Measurements from ENCODE around the gene GOLGA6L1.
"Not testable (repeated sequence)": the region's sequence is repeated elsewhere in the genome, so short reads cannot be mapped to it uniquely, and the experiment has no call there.

Gene GOLGA6L1, protein sequence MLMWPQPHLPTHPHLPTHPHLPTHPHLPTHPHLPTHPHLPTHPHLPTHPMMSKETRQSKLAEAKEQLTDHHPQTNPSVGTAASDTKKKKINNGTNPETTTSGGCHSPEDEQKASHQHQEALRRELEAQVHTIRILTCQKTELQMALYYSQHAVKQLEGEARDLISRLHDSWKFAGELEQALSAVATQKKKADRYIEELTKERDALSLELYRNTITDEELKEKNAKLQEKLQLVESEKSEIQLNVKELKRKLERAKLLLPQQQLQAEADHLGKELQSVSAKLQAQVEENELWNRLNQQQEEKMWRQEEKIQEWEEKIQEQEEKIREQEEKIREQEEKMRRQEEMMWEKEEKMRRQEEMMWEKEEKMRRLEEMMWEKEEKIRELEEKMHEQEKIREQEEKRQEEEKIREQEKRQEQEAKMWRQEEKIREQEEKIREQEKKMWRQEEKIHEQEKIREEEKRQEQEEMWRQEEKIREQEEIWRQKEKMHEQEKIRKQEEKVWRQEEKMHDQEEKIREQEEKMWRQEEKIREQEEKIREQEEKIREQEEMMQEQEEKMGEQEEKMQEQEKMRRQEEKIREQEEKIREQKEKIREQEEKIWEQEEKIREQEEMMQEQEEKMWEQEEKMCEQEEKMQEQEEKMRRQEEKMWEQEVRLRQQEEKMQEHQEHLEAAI

GRCh38 chr15:23136722-23137121, at the start of gene GOLGA6L1:
Gene GOLGA6L1 (minus strand): TSS chr15:23136822. CDS start chr15:23136731, 91 bp downstream.
- DNase-seq (ENCODE audit: low read depth); in situ Hi-C loops (cut with HindIII; ENCODE audit: low sequenced_read_pairs); H3K4me3 ChIP-seq (ENCODE audit: low read depth, low read length): not testable (repeated sequence)

DNA sequence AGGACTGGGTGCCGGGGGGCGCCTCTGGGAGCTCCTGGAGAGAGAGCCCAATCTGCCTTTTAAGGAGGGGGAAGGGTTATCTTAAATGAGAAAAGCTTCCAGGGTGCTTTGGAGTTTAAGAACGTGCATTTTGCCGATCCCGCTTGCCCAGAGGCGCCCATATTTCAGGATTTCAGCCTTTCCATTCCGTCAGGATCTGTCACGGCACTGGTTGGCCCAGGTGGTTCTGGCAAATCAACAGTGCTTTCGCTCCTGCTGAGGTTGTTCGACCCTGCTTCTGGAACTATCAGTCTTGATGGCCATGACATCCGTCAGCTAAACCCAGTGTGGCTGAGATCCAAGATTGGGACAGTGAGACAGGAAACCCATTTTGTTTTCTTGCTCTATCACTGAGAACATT, 44.6 kb upstream of the GOLGA6L1 start:
- H3K4me3 ChIP-seq (ENCODE audit: low read depth, low read length); DNase-seq (ENCODE audit: low read depth); in situ Hi-C loops (cut with HindIII; ENCODE audit: low sequenced_read_pairs): not testable (repeated sequence)

- DNase-seq (ENCODE audit: low read depth); in situ Hi-C loops (cut with HindIII; ENCODE audit: low sequenced_read_pairs); H3K4me3 ChIP-seq (ENCODE audit: low read depth, low read length): not testable (repeated sequence)
Measured at GRCh38 chr15:23180547-23180927, 43.9 kb upstream of the GOLGA6L1 start.

DNA sequence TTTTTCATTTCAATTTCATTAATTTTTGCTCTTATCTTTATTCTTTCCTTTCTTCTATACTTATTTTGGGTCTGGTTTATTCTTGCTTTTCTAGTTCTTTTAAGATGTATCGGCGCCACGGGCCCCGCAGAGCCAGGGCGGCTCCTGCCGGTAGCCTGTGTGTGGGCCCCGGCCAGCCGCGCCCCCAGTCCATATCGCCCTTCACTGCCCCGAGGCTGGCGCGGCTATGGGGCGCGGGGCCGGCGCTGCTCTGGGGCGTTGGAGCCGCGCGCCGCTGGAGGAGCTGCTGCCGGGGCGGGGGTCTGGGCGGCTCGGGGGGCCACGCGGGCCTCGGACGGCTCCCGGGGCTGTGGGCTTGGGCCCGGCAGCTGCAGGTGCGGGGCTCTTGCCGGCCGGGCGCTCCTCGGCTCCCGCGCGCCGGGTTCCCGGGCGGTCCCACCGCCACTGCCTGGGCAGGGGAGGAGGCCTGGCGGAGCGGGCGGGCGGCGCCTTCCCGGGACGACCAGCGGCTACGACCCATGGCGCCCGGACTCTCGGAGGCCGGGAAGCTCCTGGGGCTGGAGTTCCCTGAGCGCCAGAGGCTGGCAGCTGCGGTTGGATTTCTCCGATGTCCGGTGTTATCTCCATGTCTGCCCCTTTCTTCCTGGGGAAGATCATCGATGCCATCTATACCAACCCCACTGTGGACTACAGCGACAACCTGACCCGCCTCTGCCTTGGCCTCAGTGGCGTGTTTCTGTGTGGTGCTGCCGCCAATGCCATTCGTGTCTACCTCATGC, 43.3 kb upstream of the GOLGA6L1 start:
- in situ Hi-C loops (cut with HindIII; ENCODE audit: low sequenced_read_pairs); H3K4me3 ChIP-seq (ENCODE audit: low read depth, low read length); DNase-seq (ENCODE audit: low read depth): not testable (repeated sequence)

DNA sequence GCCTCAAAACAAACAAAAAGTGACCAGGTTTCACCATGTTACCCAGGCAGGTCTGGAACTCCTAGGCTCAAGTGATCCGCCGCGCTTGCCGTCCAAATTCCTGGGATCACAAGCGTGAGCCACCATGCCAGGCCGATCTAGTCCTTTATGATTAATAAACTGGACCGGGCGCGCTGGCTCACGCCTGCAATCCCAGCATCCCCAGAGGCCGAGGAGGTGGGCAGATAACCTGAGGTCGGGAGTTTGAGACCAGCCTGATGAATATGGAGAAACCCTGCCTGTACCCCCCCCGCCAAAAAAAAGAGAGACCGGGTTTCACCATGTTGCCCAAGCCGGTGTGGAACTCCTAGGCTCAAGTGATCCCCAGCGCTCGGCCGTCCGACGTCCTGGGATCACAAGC, 40.1 kb upstream of the GOLGA6L1 start:
- DNase-seq (ENCODE audit: low read depth); in situ Hi-C loops (cut with HindIII; ENCODE audit: low sequenced_read_pairs); H3K4me3 ChIP-seq (ENCODE audit: low read depth, low read length): not testable (repeated sequence)

DNA sequence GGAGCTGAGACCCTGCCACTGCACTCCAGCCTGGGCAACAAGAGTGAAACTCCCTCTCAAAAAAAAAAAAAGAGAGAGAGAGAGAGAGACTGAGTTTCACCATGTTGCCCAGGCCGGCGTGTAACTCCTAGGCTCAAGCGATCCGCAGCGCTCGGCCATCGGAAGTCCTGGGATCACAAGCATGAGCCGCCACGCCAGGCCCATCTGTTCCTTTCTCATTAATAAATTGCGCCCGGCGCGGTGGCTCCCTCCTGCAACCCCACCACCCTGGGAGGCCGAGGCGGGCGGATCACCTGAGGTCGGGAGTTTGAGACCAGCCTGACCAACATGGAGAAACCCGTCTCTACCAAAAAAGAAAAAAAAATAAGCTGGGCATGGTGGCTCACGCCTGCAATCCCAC, 39.0 kb upstream of the GOLGA6L1 start:
- in situ Hi-C loops (cut with HindIII; ENCODE audit: low sequenced_read_pairs); DNase-seq (ENCODE audit: low read depth); H3K4me3 ChIP-seq (ENCODE audit: low read depth, low read length): not testable (repeated sequence)

GRCh38 chr15:23174609-23175140, 38.1 kb upstream of the GOLGA6L1 start:
- DNase-seq (ENCODE audit: low read depth); in situ Hi-C loops (cut with HindIII; ENCODE audit: low sequenced_read_pairs); H3K4me3 ChIP-seq (ENCODE audit: low read depth, low read length): not testable (repeated sequence)

DNA sequence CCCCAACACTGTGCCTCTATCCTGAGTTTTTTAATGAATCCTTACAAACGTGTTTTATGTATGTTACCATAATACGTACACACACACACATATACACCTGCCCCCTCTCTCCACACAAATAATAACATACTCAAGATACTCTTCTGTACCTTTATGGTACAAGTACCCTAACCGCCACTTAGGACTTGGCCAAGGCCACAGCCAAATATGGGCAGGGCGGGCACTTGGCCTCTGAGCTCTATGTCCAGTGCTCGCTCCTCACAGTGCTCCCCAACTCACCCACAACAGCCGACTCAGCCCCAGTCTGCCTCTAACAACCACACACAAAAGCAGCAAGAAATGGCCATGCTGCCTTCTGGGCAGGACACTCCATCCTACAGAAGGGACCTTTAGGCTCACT, 3.8 kb downstream of the GOLGA6L1 start:
- DNase-seq (ENCODE audit: low read depth); in situ Hi-C loops (cut with HindIII; ENCODE audit: low sequenced_read_pairs): not testable (repeated sequence)

GRCh38 chr15:23118208-23118607, 18.4 kb downstream of the GOLGA6L1 start:
- no peak for DNase-seq (ENCODE audit: low read depth)
- in situ Hi-C loops (cut with HindIII; ENCODE audit: low sequenced_read_pairs) = no loop called here
- H3K4me3 ChIP-seq (ENCODE audit: low read depth, low read length) = no peak overlapping the region
- TF ChIP-seq CTCF (IDR thresholded peaks at IDR 0.05; ENCODE audit: low read depth, low read length, missing control alignments) = no peak

More for the DNA sequence above, 3.8 kb downstream of the GOLGA6L1 start:
- H3K4me3 ChIP-seq (ENCODE audit: low read depth, low read length) = not testable (repeated sequence)

DNA sequence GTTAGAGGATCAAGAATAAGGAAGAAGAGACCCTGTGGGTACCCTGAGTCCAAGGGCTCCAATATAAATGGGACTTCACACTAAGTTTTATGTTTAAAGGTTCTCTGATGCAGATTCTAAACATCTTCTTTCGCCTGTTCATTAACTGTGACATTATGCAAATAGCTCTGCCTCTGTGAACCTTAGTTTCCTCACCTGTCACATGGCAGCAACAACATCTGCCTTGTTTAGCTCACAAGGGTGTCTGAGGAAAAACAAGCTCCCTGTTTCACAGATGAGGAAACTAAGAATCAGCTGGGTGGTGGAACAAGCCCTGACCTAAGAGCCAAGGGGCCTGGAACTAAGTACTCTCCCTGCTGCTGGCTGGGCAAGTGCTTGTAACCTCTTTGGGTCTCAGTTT, 40.8 kb downstream of the GOLGA6L1 start:
- in situ Hi-C loops (cut with HindIII; ENCODE audit: low sequenced_read_pairs) = no loop called here
- no peak overlapping the region for H3K4me3 ChIP-seq (ENCODE audit: low read depth, low read length)
- no peak for DNase-seq (ENCODE audit: low read depth)
- TF ChIP-seq CTCF (IDR thresholded peaks at IDR 0.05; ENCODE audit: low read depth, low read length, missing control alignments) = no peak
